HG03045 (cell line): ENCODE data around the gene AKAP9.
"Not testable (repeated sequence)": the region's sequence is repeated elsewhere in the genome, so short reads cannot be mapped to it uniquely, and the experiment has no call there.

ENCODE experiments used
- ATAC-seq: cut with Tn5 transposase; IDR thresholded peaks from one replicate; pipeline ENCODE4 v1.9.1; 2021; ENCODE audit warnings: mild to moderate bottlenecking, moderate library complexity; ENCODE audit not compliant: unreplicated experiment

The AKAP9 gene

DNA sequence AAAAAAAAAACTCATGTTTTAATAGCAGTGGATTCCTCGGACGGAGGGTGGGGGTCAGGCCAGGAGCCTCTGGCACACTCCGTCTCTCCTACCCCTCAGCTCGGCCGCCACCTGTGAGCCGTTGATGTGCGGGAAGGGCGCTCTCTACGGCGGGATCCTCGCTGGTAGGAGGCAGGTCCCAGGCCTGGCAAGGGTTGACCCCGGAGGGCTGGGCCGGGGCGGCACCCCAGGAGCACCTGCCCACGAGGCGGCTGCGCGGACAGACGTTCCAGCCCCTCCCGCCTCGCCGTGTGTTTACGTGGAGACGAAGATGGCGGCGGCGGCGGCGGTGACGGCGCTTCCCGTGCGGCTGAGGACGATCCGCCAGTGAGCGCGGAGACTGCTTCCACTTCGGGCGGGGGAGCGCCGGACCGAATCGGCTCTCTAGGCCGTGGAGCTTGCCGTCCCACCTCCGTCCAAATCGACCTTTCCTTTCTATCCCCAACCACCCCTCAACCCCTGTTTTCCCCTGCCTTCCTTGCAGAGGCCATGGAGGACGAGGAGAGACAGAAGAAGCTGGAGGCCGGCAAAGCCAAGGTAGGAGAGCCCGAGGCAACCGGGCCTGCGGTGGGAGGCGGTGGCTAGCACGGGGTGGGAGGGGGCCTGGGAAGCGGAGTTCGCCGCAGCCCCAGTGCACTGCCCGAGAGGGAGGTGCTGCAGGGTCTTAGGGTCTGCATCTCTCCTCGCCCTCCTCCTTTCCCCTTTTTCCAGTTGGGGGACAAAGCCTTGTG is at the start of gene AKAP9:
AKAP9 (plus strand) TSS at position 291 of the 770 bp plus-strand sequence; CDS start at position 529, 238 bp downstream.
- peak; percentile 97 for ATAC-seq

DNA sequence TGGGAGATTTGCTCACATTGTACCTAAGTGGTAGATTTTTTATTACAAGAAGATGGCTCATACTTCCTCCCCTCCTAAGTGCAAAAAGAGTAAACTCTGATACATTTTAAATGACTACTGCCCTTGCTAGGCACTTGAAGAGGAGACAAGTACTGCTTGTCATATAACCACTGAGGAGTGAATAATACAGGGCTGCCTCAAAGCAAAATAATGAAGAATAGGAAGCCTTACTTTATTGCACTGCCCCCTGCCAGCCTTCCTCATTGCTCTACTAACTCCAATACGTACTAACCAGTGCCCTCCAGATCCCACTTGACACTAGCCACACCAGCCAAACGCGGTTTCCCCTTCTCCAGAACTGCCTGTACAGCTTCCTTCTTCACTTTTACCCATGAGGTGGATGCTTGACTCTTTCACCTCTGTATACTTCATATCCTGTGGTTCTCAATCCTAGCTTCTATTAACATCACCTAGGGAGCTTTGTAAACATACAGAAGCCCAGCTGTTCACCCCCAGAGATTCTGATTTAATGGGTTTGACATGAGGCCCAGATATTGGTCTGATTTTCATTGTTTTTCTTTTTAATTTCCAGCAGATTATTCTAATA is 48.5 kb upstream of the AKAP9 start:
- ATAC-seq = no peak

DNA sequence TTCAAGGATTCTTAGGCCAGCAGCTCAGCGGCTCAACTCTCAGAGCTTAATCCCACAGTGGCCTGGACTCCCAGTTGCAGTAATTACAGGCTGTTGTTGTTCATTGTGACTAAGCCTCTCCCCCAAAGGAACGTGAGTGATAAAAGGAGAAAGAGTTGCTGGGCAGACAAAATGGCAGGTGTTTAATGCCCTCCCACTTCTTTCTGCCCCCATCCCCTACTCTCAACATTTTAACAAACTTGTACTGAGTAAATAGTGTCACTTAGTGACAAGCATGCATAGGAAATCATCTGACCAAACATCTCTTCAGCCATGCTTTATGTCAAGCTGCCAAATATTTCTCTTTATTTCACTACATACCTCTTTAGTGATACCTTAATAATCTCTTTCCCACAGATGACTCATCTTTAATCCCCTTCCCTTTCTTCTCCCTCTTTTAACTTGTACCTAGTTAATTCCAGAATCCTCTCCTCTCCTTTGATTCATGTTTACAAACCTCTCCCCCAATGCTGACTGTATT is 47.8 kb upstream of the AKAP9 start:
- no peak for ATAC-seq

DNA sequence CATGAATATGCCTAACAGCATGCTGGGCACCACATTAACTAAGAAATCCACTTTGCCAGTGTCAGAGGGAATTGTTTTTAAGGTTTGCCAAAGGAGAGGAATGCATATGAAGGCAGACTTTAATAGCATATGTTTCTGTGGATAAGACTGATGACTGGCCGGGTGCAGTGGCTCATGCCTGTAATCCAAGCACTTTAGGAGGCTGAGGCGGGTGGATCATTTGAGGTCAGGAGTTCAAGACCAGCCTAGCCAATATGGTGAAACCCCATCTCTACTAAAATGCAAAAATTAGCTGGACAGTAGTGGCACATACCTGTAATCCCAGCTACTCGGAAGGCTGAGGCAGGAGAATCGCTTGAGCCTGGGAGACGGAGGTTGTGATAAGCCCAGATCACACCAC is 47.0 kb upstream of the AKAP9 start:
- not testable (repeated sequence) for ATAC-seq

DNA sequence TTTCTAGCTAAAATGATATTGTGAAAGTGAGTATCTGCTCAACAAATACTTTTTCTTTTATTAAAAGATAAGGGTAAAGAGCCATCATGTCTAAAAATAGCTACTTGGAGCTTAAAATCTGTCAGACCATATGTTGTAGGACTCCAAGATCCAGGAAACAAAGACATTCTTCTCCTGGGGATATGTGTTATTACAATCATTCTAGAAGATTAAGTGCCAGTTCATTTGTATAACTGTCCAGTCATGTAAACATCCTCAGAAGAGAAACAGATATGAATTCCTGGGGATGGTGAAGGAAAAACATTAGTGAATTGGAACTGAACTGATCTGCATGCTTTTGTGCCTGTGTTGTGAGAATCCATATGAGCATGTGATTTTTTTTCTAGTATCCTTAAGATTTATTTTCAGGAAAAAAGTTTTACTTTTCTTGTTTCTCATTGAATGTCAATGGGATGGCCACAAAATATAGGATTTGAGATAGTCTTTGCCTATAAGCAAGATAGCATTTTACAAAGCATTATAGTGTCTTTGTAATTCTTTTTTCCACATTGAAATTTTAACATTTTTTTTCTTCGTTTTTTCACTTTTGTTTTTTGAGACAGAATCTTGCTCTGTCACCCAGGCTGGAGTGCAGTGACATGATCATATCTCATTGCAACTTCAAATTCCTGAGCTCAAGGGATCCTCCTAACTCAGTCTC is 45.7 kb upstream of the AKAP9 start:
- no peak for ATAC-seq

DNA sequence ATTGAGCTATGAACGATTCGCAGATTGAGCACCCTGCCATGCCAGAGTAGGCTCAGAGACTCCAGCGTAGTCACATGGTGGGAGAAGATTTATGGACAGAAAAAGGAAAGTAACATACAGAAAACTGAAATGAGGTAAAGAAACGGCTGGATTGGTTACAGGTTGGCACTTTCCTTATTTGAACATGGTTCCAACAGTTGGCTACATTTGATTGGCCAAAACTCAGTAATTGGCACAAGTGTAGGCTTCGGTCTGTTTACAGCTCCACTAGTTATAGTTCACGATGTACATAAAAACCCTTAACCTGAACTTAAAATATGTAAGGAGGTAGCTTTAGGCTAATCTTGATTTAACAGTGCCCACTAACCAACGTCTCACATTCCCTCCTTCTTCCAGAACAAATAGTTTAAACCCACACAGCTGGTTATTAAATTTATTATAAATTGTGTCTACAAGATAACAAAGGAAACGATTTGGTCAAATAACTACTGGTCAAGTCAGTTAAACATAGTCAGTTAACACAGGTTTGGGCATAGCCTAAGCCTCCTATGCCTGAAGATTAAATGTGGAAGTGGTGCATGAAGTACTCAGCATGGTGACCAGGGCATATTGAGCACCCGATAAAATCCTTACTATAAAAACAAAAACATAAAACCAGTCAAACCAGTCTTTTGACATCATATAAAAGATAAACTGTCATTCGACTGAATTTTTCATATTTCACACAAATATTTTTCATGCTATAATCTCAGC is 42.2 kb upstream of the AKAP9 start:
- no peak for ATAC-seq

DNA sequence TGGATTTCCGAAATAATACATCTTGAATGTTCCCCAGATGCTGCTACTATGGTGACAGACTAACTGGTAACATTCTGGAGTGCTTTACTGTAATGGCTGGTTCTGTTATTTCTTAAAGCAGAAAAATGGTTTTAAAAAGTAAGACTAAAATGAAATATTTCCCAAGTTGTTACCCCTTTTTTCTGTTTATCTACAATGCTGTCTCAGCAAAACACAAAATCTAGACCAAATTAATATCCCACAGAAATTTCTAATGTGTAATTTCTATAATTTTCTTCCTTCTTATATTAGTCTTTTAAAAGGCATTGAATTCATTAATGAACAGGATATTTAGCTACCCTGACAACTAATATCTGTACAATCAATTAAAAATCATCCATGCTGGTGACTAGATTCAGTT is 41.1 kb upstream of the AKAP9 start:
- no peak for ATAC-seq

DNA sequence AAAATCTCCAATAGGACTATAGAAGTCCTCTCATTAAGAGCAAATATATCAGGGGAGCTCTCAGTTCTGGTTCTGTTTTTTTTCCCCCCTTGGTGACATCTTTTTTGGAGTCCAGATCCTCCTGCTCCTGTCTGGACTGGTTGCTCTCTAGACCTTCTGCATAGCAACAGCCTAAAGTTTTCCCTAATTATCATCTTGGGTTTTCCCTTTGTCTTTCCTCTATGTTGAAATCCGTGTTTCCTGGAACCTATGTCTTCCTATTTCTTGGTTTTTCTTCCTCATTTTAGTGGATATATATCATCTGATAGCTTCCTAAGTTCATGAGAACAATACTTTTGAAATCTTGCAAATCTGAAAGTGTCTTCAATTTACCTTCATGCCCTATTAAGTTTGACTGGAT is 30.5 kb upstream of the AKAP9 start:
- ATAC-seq = no peak

DNA sequence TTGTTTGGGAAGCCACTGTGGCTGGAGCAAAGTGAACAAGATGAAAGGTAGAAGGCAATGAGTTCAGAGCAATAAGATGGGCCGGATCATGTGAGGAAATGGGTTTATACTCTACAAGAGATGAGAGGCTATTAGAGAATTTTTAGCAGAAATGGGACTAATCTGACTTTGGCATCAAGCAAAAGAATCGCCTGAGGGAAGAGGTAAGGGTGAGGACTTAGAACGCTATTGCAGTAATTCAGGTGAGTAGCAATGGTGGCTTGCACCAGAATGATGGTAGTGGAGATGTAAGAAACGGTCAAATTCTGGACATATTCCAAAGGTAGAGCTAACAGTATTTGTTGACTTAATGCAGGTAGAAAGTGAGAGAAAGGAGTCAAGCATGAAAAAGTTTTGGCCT is 29.5 kb upstream of the AKAP9 start:
- no peak for ATAC-seq

DNA sequence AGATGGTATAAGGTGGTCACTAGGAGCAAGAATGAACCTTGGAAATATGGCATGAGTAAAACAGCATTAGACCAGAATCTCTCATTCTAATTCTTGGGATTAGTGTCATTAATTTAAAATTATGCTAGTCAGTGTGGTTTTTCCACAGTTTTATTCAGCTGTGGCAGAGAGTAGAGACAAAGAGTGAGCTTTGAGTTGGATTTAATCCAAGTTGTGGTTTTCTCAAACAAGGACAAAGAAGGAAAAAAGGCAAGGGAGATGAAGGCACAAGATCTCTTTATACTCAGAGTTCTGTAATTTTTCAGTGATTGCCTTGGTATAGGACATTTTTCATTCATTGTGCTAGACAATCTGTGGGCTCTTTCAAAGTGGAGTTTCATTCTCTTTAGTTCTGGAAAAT is 28.2 kb upstream of the AKAP9 start:
- no peak for ATAC-seq

DNA sequence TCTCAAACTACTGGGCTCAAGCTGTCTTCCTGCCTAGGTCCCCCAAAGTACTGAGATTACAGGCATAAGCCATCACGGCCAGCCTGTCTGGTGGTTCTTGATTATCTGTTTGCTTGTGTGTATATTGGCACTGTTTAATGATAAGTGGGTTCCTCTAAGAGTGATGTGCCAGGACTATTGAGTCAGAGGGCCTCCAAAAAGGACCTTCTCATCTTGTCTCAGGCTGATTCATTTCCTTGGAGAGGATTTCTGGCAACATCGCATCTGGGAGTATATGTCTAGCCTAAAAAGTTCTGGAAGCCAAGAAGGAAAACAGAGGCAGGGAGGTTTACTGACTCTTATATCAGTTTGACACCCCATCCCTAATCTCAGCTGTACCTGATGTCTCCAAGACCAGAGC is 27.1 kb upstream of the AKAP9 start:
- ATAC-seq = no peak

DNA sequence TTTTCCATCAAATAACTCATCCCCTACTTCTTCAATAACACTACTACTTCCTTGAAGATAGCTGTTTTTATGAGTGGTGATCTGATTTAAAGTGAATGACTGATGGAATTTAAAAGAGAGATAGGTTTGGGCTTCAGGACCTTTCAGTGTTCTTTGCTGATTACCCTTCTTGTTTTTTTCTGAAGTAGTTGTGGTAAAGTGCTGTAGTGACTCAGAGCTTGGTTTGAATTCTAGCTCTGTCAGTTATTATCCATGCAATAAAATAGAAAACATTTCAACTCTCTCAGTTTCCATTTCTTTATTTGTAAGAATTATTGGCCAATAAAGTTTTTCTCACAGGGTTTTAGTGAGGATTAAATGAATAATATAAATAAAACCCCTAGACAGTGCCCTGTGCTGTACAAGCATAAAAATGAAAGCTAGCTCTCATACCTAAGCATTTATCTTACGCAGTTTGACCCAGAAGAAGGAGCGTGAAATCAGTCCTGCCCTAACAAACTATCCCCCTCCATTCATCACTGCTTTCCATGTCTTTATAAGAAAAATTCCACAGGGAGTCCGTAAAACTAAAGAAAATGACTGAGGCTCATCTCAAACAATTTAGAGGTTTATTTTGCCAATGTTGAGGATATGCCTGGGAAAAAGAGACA is 25.1 kb upstream of the AKAP9 start:
- ATAC-seq = no peak

DNA sequence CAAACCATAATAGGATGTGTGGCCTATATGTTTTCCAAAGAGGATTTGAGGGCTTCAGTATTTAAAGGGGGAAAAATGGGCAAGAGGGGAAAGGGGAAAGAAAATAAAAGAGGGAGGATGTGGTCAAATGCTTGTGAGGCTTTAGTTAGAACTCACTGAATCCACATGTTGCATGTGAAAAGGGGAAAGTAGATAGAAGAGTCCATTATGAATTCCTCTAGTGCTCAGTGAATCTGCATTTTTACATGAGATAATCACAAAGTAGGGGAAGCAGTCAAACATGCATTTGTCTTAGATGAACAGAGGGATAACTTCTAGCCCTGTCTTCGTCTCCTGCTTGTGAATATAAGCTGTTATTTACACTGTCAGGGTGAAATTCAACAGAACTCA is 24.6 kb upstream of the AKAP9 start:
- no peak for ATAC-seq

DNA sequence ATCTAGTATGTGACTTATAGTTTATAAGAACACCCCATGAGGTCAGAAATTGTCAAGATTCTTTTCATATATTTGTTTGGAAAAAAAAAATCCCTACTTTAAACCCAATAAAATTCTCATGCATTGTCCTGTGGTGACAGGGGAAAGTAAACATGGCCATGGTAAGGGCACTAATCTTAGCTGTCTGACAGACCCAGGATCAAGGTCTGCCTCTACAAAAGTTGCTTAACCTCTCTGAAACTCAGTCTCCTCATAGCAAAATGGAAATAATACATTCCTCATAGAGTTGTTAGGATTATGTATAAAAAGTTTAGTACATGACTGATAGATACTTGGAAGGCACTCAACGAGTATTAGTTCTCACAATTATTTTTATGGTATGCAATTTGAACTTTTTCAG is 22.3 kb upstream of the AKAP9 start:
- no peak for ATAC-seq

DNA sequence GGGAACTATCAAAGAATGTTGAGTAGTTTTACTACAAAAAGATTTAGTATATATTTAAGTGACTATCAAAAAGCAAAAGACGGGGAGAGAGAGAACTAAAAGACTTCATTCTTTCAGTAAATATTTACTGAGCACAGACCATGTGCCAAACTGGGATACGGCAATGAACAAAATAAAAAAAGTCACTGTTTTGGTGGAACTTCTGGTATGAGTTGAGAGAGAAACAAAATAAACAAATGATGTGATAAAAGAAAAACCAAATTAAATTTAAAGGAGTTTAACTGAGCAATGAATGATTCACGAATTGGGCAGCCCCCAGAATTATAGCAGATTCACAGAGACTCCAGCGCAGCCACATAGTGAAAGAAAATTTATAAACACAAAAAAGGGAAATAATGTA is 17.8 kb upstream of the AKAP9 start:
- ATAC-seq = no peak

DNA sequence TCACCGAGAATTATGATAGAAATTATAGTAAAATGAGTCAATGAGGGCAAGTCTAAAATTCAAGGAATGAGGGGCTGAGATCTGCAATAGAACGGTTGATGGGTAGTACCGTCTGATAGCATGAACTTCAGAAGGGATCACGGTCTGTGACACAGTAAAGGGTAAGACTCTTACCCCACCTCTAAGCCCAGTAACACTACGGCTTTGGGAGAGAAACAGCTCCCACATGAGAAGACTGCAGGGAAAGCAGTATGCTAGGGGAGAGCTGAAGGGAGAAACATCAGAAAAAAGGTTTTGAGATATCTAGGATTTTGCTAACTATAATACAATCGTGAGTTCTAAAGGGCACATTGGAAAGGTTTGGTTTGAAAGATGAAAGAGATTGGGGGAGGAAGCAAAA is 12.8 kb upstream of the AKAP9 start:
- ATAC-seq = no peak

DNA sequence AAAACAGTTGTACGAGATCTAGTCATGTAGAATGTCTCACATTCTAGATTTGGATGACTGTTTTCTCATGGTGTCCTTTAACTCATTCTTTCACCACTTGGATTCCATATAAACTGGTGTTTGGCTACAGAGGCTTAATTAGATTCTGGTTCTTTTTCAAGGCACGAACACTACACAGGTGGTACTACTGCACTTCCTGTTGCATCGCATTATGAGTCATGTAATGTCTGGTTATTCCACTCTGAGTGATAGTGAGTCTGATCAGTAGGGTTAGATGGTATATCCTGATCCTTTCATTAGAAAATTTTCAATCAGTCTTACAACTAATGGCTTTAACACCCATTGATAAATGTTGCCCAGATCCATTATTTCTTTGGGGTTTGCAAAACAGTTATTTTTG is 11.2 kb upstream of the AKAP9 start:
- ATAC-seq = no peak

DNA sequence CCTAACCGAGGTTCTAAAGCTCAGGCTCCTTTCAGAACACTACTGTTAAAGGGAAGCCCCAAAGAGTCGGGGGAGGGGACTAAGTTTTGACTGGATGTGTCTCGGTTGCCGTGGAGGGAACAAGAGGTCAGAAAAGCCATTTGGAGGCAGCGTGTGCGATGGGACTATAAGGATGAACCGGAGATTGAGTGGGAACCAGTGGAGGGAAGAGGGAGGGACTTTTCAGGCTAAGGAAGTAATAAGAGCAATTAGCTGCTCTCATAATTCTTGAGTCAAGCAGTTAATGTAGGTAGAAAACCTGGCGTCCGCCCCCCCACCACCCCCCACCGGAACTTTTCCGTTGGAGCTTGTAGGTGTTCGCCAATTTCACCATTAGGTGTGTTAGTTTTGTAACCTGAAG is 491 bp upstream of the AKAP9 start:
- ATAC-seq = peak; percentile 21

DNA sequence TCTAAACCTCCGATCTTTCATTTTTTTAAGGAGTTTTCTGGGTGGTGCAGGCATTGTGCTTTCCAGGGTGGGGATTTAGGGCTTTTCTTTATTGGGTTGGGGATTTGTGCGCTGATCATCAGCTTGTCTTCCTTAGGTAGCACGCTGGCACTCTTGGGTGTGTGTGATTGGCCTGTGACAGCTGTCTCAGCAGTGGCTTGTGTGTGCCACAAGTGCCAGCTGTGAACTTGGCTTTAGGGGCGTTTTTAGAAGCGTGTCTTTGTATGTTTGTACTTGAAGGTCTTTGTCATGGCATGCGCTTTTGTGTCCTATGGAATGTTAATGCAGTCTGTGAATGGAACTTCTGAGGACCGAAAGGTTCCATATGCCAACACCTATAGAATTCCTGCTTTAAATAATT is 788 bp downstream of the AKAP9 start:
- ATAC-seq = peak; percentile 31

DNA sequence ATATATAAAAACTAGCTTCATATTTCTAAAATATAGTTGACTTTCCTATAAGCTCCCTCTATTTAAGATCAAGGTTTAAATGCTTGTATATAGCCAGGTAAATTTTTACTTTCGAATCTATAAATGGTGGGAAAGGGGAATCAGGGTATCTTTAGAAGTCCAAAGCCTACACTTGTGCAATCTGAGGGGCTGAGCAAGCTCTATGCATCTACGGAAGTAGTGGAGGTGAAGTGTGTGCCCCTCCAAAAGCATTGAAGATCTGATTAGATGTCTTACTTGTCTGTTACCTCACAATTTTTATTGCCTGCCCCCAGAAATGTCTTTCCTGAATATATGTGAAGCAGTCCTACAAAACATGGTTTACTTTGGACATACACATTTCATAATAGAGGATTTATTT is 1.6 kb downstream of the AKAP9 start:
- ATAC-seq = no peak

DNA sequence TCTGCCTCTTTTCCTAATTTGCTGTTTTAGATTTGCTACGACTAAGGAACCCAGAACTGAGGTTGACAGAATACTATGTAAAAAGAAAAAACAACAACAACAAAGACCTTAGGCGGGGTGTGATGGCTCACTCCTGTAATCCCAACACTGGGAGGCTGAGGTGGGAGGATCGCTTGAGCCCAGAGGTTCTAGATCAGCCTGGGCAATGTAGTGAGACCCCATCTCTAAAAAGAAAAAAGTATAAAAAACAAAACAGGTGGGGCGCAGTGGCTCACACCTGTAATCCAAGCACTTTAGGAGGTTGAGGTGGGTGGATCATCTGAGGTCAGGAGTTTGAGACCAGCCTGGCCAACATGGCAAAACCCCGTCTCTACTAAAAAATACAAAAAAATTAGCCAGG is 4.3 kb downstream of the AKAP9 start:
- ATAC-seq = not testable (repeated sequence)
